ENCODE results near the gene MMAA.
"Not testable (repeated sequence)": the region's sequence is repeated elsewhere in the genome, so short reads cannot be mapped to it uniquely, and the experiment has no call there.

The MMAA gene

DNA sequence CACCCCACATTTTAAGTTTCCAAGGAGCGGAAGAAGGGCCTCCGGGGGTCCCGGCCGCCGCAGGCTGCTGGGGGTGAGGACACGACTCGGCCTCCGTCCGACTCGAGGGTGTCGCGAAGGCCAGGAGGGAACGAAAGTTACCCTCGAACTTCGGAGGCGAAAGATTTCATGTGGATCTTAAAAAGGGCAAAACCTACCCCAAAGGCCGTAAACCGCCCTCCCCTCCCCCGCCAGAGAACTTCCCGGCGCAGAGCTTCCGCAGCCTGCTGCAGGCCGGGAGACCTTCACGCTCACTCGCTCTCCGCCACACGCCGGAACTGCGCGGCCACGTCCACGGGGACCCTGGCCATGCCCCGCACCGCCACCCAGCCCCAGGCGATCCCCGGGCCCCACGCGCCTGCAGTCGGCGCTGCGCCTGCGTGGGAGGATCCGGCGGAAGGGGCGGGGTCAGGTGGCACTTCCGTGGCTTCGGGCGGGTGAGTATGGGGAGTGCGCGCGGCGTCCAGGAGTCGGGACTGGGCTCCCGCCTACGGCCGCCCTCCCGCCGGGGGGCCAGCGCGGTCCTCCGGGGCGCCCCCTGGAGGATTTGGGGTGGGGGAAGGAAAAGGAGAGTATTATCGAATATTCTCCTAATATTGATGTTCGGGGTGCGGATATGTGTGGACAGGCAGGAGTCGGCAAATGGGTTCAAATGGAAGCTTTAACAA is at the start of gene MMAA:
TSS of gene MMAA (plus strand) at position 454 of the 707 bp plus-strand sequence. CDS start 19,755 bp downstream, outside the sequence.
- peak; percentile 92 to 97 for DNase-seq (ENCODE audit: low read depth in 2 of 2)

- not testable (repeated sequence) for DNase-seq (ENCODE audit: low read depth in 2 of 2)
Measured at GRCh38 chr4:145574546-145574945, 44.6 kb upstream of the MMAA start.

- no peak for DNase-seq (ENCODE audit: low read depth in 2 of 2)
Measured at GRCh38 chr4:145580906-145581305, 38.3 kb upstream of the MMAA start.

GRCh38 chr4:145583191-145584055 is 35.8 kb upstream of the MMAA start:
- no peak for DNase-seq (ENCODE audit: low read depth in 2 of 2)

DNA sequence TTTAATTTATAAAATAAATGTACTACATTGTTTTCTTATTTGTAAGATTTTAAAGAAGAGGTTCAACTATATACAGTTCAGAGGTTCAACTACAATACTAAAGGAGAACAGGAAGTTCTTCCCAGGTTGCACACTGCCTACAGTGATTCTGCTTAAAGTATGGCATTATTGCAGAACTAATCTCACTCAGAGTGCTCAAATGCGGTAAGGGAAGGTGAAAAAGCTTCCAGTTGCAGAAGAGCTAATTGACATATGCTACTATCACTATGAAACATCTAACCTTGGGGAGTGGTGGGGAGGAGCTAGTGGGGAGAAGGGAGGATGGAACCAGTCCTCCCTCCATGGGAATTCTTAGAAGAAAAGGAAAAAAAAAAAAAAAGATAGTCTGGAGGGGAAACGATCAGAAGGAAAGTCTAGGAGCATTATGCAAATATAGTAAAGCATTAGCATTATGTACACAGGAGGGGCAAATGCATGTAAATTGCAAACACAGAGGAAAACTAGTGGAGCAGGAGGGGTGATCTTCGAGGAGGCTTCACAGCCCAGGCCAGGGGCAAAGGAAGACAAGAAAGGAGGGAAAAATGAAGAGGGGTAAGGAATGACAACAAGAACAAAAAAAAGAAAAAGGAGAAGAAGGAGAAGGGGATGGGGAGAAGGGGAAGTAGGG is 32.0 kb upstream of the MMAA start:
- no peak for DNase-seq (ENCODE audit: low read depth in 2 of 2)

GRCh38 chr4:145589381-145589780 is 29.8 kb upstream of the MMAA start:
- not testable (repeated sequence) for DNase-seq (ENCODE audit: low read depth in 2 of 2)

- DNase-seq (ENCODE audit: low read depth in 2 of 2), result no peak
Measured at GRCh38 chr4:145589916-145590702, 29.1 kb upstream of the MMAA start.

GRCh38 chr4:145602129-145602760 is 16.9 kb upstream of the MMAA start:
- no peak for DNase-seq (ENCODE audit: low read depth in 2 of 2)

GRCh38 chr4:145605941-145606340 is 13.2 kb upstream of the MMAA start:
- no peak for DNase-seq (ENCODE audit: low read depth in 2 of 2)

DNA sequence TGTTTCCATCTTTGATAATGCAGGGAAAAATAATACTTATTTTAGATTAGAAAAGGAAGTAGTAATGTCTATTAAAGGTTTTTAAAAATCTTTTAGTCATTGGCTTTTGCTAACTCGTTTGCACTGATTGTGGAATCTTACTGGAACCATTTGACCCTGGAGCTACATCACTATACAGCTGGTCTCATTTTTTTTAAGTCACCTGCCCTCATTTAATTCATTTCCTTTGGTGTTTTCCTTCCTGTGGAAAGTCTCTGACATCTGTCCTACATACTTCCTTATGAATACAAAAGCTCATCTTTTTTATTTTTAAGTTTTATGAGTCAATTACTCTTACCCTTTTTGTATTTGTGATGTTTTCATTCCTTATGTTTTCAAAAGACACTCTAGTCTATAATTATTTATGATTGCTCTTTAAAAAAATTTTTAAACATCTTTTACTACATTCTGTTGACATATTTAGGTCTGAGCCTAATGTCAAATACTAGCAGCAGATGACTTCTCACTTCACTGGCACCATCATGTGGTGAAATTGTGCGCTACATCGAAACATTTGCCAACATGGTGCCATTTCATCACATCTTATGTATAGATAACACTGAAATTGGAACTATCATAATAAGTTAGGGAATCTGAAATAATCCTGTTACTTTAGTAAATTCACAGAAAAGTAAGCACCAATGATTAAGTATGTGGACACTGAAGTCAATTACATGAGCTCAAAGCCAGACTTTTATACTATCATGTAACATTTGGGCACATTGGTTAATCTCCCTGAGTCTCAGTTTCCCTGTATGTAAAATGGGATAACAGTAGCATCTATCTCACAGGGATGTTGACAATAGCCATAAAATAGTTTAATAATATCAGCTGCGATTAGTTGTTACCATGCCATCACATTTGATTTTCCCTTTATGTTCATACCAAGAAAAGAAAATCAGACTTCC is 9.4 kb upstream of the MMAA start:
- DNase-seq (ENCODE audit: low read depth in 2 of 2), result peak; percentile 27 to 36

DNA sequence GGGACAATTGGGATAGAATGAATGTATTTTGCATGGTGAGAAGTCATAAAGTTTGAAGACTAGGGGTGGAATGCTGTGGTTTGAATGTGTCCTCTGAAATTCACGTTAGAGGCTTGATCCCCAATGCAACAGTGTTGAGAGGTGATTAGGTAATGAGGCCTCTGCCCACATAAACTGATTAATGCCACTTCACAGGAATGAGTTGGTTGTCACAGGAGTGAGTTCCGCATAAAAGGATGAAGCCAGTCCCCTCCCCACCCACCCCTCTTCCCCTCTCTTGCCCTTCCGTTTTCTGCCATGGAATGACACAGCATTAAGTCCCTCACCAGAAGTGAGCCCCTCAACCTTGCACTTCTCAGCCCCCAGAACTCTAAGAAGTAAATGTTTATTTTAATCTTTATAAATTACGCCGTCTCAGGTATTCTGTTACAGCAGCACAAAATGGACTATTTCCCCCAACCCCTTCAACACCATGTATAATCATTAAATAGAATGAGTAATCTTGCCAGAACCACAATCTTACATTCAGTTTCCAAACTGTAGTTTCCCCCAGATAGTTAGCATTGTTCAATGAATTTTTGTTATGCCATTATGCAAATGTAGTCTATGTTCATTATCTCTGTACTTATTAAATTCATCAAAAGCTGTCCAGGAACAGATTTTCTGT is 5.5 kb upstream of the MMAA start:
- DNase-seq (ENCODE audit: low read depth in 2 of 2), result no peak

GRCh38 chr4:145614233-145614610 is 5.0 kb upstream of the MMAA start:
- no peak for DNase-seq (ENCODE audit: low read depth in 2 of 2)

DNA sequence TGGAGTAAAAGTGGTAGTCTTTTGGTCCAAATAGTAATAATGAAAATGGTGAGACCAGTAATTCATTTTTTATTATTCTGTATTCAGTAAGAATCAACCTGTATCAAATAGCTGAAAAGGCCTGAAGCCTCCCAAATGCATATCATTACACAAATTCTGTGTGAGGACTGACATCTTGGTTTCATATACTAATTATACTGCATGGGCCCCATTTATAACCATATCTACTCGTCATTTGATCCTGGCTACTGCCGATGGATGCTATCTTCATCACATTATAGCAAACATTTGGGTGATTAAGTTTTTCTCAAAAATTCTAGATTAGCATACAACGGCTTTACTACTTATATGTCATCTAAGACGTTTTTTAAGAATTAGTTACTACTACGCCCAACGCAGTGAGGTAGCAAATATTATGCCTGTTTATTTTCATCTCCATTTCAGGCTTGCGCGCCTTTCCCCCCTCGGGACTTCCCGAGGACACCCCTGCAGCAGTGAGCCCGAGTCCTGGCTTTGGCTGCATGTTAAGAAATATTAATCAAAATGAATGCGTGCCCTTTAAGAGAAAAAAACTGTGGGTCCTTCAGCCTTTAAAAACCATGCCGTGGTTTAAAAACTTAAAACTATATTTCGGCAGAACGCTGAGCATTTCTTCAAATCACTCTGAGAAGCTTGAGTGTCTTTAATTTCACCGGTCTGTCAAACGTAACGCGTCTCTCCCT is 814 bp upstream of the MMAA start:
- DNase-seq (ENCODE audit: low read depth in 2 of 2), result peak in 1 of 2 donors; percentile 17

DNA sequence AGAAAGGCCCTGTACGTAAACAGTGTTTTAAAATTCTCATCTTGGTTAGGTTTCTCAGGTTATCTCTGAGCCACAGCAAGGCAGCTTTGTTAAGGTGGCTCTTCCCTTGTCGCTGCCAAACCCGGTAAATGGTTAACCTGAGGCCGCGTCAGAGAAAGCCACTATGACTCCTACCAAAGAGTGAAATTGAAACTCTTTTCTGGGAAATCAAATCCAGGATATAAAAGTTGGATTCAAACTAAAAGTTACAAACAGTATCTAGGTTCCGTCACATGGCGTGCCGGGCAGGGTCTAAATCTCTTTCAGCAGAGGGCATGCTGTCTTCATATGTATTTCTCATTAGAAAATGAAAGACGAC is 433 bp downstream of the MMAA start:
- peak; percentile 43 to 50 for DNase-seq (ENCODE audit: low read depth in 2 of 2)

GRCh38 chr4:145622067-145622466 is 2.9 kb downstream of the MMAA start:
- not testable (repeated sequence) for DNase-seq (ENCODE audit: low read depth in 2 of 2)

- no peak for DNase-seq (ENCODE audit: low read depth in 2 of 2)
Measured at GRCh38 chr4:145623831-145624230, 4.6 kb downstream of the MMAA start.

- no peak for DNase-seq (ENCODE audit: low read depth in 2 of 2)
Measured at GRCh38 chr4:145625677-145626622, 6.8 kb downstream of the MMAA start.

DNA sequence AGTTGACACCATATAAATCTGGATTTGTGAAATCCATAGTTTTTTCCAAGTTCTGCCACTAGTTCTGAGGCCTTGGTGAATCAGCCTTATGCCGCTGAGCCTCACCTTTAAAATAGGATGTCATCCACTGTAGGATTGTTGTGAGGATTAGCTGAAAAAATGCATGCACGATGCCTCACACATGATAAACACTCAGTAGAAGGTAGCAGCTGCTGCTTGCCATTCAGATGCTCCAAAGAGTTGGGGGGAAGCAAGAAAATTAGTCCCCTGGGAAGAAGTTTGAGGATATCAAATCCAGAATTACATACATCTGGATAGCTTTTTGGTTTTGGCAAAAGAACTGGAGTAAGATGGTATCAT is 7.4 kb downstream of the MMAA start:
- no peak for DNase-seq (ENCODE audit: low read depth in 2 of 2)
